HG03097 (cell line): ENCODE data around the gene NPBWR2.

ENCODE experiments used
- ATAC-seq: cut with Tn5 transposase; IDR thresholded peaks from one replicate; pipeline ENCODE4 v1.9.1; 2021; ENCODE audit not compliant: unreplicated experiment, low FRiP score

NPBWR2 gene

DNA sequence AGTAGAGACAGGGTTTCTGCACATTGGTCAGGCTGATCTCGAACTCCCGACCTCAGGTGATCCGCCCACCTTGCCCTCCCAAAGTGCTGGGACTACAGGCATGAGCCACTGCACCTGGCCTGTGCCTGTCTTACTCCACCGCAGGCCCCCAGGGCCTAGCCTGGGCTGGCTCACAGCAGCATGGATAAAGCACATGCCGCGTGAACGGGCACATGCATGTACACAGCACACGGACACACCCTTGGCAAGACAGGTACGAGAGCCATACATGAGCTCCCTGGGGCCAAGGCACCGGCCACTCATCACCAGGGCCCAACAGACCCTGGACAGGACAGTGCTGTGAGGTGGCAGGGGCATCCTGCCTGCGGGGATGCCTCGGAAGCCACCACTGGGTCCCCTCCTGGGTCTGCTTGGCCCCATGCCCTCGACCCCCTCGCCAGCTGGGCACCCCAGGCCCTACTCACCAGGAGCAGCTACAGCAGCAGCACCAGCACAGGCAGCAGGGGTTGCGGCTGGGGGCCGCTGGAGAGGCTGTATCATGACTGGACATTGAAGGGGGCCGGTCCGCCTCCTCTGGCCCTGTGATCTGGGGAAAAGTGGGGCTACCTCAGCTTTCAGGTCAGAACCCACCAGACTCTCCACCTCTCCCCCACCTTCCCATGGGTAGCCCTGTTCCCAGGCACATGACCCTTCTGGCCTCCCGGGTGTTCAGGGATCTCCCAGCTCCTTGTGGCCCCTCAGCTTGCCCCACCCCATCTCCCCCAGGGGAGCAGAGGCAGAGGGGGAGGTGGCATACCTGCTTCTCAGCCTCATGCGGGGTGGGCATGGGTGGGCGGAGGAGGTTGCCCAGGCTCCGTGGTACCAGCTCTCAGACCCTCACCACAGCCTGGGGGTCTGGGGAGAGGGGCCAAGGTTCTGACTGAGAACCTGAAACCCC, 31.0 kb downstream of the NPBWR2 start:
- ATAC-seq: no peak

DNA sequence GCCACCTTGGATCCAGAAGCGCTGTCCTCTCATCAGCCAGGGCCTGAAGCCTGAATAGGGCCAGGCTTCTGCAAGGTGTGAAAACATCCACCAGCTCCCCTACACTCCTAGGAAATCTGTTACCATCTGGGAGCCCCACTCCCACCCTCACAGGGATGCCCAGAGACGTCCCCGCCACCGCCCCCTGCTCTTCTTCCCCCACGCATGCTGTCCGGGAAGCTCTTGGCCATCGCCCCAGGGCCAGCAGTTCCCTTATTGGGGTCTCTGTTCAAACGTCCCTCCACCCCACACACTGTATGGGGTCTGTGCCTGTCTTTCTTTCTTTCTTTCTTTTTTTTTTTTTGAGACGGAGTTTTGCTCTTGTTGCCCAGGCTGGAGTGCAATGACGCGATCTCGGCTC, 31.8 kb downstream of the NPBWR2 start:
- no peak for ATAC-seq

DNA sequence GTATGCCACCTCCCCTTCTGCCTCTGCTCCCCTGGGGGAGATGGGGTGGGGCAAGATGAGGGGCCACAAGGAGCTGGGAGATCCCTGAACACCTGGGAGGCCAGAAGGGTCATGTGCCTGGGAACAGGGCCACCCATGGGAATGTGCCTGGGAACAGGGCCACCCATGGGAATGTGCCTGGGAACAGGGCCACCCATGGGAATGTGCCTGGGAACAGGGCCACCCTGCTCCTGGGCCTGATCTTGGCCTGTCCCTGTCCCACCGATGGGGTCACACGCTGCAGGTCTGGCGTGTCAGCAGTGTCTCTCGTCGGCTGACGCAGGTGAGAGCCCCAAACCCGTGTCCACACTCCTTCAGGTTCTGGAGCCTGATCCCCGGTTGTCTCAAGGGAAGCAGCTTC, 32.4 kb downstream of the NPBWR2 start:
- ATAC-seq: no peak

DNA sequence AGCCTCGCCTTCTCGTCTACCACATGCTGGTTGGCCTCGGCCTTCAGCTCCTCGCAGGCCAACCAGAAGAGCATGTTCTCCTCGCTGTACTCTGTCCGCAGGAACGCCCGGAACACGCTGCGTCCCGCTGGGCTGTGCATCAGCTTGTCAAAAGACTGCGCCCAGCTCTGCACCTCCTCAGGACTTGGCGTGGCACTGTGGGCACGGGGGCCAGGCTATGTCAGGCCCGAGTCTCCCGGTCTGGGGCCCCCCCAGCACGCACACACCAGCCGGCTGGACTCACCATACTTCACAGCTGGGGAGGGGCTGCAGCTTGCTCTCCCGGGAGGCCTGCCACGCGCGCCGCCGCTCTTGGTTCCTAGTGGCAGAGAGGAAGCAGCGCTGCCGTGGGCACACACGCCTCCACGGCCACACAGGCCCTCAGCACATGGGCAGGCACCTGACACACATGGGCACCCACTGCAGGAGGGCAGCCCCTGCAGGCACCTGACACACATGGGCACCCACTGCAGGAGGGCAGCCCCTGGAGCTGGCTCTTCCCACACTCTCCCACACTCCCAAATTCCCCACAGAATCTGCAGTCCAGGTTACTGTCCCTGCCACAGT, 33.1 kb downstream of the NPBWR2 start:
- no peak for ATAC-seq

DNA sequence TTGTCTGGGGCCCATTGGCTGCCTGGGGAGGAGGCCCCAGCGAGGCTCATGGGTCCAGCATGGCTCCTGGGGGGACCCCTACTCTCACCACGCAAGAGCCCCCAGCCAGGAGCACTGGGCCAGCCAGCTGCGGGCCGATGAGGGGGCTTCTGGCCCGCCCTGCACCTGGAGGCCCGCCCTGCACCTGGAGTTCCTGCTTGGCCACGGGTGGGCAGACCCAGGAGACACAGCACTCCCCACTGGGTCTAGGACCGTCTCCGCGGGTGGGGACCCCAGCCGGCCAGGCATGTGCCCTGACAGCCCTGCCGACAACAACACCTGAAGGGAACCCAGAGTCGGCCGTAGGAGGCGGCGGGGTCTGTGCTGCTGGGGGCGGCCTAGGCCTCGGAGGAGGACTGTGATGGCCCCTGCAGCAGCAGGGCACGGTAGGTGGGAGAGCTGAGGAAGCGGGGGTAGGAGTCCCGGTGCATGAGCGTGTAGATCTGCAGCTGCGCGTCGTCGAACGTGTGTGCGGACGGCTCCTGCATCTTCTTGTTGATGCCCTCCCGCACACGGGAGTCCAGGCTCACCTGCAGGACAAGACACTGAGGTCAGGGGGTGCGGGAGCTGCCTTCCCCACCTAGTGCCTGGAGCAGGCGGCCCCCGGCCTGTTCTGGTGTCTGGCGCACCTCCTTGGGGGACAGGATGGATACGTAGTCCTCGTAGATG, 33.7 kb downstream of the NPBWR2 start:
- no peak for ATAC-seq

DNA sequence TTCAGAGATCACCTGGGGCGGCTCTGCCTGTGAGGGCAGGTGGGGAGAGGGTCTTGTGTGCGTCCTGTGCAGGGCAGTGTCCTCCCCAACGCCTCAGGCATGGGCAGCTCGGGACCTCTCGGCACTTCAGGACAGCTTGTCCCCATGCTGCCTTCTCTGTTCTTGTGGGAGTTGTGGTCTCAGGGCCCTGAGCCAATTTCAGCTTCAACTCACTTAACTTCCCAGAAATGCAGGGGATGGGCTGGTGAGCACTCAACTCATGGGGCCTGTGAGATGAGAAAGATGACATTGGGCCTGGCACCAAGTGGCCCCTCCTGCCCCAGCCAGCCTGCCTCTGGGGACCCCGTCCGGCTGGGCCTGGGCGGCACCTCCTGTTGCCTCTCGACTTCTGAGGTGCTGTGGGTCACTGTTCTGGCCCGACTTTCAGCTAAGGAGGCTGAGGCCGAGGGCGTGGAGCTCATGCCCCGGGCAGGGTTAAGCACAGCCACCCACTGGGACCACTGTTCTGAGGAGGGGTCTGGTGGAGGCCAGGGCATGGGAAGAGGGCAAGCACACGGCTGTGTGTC, 34.8 kb downstream of the NPBWR2 start:
- ATAC-seq: no peak

DNA sequence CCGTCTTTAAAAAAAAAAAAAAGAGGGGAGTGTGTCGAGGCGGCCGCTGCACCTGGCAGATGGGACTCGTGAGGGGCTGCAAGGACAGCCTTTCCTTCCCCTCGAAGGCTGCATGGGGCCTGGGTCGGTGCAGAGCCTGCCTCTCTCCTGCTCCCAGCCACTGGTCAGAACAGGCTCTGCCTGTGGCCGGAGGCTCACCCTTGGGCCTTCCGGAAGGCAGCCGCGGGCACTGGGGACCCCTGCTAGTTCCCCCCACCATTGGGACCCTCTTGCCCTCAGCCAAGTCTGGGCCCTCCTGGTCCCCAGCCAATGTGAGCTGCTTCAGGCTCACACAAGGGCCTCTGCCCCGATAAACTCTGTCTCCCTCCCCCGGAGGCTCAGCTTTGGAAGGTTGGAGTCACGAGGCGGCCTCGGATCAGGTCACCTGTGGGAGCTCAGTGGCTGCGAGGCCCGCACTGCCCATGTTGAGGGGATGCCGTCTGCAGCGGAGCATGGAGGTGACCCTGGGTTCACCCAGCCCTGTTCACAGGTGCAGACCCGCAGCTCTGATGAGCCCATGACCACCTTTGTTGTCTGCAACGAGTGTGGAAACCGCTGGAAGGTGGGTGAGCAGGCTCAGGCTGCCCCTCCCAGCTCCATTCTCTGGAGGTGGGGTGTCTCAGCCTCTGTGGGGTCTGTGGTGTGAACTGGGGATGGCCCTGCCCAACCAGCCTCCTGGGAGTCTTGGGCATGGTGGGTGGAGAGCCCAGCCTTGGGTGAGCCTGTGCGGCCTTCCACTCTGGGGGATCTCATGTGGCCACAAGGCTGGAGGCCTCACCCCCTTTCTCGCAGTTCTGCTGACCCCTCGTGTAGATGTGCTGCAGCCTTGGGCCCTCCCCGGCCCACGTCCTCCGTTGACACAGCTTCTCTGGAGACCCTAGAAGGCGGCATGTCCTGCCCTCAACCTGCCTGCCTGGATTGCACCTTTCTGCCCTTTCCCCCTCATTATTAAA, 35.7 kb downstream of the NPBWR2 start:
- no peak for ATAC-seq

DNA sequence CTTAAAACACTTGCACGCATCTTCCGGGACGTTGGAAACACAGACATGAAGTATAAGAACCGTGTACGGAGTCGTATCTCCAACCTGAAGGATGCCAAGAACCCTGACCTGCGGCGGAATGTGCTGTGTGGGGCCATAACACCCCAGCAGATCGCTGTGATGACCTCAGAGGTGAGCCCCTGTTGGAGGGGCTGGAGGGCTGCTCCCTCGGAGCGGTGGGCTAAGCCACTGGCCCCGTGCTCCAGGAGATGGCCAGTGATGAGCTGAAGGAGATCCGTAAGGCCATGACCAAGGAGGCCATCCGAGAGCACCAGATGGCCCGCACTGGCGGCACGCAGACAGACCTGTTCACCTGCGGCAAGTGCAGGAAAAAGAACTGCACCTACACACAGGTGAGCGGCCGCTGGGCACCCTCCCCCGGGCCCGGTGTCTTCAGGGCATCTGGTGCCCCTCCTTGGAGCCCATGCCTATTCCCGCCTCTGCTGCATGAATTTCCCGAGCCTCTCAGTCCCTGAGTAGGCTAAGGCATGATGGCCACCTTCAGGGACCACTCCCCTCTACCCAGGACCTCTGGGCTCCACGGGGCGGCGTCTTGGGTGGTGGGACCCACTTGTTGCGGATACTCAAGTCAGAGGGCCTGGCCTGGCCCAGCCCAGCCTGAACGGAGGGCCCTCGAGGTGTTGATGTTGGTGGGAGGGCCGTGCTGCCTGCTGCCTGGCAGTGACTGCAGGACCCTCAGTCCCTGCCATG, 36.9 kb downstream of the NPBWR2 start:
- no peak for ATAC-seq

DNA sequence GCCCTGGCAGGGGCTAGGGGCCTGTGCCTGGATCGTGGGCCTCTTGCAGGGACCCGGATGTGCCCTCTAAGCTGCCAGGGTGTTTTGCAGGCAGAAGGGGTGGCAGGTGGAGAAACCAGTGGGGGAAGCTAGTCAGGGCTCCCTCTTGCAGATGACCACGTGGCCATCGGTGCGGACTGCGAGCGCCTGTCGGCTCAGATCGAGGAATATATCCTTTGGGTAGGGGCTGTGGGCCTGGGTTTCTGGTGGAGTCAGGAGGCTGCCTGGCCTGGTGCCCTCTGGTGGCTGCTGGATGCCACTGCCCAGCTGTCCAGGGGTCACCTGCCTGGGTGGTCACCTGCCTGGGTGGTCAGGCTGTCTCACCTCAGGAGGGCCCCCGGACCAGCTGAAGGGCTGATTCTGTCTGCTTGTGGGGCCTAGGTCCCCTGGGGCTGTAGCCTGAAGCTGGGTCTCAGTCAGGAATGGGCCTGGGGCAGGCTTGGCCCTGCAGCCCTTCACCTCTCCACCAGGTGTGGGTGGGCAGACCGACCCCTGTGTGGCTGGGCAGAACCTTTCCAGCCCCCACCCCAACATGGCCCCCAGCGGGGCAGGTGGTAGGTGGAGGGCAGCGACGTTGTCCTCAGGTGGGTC, 37.6 kb downstream of the NPBWR2 start:
- ATAC-seq: no peak

DNA sequence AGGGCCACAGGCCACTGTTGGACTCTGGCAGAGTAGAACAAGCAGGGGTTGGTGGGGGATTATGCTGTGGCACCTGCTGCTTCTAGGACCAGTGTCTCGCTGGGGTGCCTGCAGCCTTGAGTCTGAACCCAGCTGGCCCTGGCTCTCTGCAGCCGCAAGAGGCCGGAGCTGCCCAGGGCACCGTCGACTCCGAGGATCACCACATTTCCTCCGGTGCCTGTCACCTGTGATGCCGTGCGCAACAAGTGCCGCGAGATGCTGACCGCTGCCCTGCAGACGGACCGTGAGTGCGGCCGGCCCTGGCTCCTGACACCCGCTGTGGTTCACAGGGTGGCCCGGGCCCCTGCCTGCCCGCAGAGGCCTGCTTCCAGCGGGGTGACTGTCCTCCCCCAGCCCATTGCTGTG, 38.2 kb downstream of the NPBWR2 start:
- ATAC-seq: no peak

DNA sequence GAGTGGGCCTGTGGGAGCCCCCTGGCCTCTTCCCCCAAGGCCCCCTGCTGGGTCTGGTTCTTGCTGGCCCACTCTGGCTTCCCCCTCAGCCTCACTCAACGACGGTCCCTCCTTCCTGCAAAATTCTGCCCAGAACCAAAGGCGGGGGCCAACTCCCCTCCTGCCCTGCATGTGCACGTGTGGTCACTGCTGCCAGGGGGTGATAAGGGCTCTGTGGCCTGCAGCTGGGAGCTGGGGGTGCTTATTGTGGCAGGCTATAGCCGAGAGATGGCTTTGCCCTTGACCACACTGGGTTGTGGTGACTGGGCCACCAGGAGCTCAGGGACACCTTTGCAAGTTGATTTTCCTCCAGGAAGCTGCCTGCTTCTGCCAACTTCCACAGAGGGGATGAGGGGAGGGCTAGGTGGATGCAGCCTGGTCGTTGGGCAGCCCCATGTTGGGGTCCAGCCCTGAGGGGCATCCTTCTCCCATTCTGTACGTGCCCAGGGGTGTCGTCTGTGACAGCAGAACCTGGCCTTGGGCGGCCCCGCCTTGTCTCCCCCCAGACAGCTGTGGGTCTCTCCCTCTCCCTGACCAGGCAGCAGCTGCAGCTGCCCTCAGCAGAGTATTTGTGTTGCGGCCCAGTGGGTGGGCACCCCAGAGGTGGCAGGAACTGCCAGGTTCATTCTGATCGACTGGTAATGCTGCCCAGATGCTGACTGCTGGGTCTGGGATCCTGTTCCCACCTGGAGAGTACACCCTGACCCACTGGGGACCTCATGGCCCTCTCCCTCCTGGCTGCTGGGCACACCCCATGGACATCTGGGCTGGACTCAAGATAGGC, 38.8 kb downstream of the NPBWR2 start:
- no peak for ATAC-seq

DNA sequence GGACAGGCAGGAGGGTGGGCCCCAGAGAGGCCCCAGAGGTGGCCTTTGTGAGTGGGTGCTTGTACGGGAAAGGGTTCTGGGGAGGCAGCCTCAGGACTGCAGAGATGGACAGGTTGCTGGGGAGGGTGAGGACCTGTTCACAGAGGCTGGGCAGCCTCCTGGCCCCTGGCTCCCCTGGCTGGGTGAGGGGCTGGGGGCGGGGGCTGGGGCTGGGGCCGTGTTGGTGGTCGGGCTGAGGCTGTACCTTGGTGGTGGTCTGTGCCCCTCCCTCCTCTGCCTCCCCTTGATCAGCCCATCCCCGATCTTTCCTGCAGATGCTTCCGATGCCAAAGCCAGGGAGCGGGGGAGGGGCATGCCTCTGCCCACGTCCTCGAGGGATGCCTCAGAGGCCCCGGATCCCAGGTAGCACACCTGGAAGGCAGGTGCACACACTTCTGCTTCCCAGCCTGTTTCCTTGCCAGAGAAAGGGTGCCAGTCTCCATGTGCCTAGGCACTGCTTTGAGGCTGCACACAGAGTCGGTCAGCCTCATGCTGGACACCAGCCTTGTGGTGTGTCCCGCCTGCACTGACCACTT, 39.5 kb downstream of the NPBWR2 start:
- no peak for ATAC-seq

DNA sequence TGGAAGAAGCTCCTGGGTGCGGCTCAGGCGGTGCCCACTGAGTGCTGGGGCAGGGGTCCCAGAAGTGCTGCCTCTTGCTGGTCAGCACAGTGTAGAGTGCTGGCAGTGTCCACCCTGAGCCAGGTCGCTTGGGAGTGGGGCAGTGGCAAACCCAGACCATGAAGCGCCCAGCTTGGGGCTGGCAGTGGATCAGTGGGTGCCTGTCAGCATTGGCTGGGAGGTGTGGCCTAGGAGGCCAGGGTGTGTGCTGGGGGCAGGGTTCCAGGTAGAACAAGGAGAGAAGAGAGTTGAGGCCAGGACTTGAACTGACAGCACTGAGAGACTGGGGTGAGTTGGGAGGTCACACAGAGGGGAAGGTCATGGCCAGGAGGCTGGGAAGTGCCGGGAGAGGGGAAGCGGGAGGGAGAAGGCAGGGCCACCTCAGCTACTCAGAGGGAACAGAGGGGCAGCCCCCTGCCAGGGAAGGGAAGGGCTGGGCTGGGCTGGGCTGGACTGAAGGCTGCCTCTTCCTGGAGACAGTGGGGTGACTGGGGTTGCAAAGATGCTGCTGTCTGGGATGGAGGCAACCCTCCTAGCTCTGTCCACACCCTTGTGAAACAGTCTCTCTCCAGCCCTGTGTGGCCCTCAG, 40.2 kb downstream of the NPBWR2 start:
- no peak for ATAC-seq

DNA sequence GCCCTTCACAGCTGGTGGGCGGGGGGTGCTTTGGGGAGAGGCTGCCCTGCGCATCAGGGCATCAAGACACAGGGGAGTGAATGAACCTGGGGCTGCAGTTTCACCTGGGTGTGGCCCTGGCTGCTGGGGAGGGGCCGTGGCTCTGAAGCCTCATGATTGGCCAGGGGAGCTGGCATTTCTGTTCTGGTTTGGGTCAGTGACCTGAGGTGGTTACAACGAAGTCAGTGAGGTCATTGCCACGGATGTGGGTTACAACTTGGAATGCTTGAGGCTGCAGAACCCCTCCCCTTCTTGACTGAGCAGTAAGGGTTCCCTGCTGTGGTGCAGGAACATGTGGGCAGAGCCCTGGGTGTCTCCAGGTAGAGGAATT, 41.4 kb downstream of the NPBWR2 start:
- ATAC-seq: peak; percentile 42

DNA sequence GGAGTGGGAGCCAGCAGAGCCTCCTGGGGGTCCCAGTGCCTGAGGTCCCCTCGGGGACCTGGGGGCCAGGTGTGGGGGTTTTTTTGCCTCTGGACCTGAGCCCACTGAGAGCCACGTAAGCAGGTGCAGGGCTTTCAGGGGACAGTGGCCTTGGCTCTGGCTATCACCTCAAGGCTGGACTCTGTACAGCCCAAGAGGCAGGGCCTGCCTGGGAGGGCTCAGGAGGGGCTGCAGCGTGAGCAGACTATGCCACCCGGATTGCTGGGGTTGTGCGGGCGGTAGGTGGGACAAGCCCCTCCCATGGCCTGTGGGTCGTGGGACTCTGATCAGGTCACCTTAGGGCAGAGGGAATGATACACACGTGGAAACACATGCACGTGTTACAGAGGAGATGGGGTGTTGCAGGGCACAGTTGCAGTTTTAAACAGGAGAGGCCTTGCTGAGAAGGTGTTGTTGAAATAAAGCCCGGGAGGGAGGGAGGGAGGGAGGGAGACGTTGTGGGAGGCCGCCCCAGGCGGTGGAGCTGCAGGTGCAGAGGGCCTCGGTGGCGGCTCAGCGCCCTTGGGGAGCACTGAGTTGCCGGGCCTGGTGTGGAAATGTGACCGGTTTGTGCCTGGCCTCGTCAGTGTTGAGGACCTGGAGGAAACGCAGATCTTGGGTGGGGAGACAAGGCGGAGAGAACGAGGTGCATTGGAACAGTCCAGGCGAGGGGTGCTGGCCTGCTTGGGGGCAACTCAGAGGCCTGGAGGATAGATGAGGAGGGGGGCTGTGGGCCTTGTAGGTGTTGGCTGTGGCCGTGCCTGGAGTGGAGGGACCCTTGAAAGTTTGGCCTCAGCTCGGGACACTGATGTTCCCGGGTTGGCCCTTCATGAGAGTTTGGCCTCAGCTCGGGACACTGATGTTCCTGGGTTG, 42.0 kb downstream of the NPBWR2 start:
- ATAC-seq: no peak

DNA sequence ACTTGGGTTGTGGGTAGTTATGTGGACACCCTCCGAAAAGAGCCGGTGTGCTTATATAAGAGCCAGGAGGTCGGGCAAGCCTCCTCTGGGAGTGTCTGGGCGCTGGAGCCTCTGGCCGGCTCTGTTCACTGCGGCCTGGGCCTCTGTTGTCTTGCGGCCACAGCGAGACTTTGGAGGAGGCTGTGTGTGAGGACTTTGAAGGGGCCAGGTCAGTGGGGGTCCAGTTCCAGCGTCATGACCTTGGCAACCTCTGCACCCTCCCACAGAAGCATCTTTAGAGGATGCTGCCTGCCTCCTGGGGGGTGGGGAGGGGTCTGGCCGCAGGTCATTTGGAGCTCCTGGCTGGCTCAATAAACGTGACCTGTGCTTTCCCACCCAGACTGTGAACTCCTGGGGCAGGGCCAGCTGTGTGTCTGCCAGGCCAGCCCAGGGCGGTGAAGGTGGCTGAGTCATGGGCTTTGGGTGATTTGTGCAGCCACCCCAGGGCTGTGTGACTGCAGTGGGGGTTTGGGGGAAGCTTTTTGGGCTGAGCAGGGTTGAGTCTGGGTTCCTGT, 43.1 kb downstream of the NPBWR2 start:
- no peak for ATAC-seq
